ENCODE data around the gene PLAAT3.

Gene PLAAT3

DNA sequence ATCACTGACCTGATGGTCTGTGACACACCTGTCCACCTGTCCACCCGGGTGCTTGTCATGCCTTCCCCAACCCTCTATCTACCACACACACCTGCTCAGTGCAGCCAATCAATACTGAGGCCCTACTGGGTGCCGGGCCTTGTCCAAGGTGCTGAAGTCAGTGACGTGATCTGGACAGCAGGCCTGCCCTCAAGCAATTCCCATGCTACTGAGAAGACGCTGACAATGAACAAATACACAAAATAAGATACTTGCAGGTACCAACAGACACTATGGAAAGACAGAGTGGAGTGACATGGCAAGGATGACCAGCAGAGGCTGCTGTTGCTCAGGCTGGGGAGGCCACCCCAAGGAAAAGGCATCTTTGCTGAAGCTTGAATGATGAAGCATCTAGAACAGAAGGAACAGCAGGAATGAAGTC, 21.2 kb downstream of the PLAAT3 start:
- H4K20me1 ChIP-seq (ENCODE audit: insufficient read depth, low read length): no peaks in the 10 kb centered on the region
- no peak overlapping the region for H3K4me3 ChIP-seq (ENCODE audit: low read depth, low read length, poor library complexity, severe bottlenecking)
- H3K4me1 ChIP-seq (ENCODE audit: insufficient read depth, low read length, severe bottlenecking): no peaks in the 10 kb centered on the region
- H3K79me2 ChIP-seq (ENCODE audit: insufficient read depth, low read length): no peaks in the 10 kb centered on the region
- no peaks in the 10 kb centered on the region for H3K9me3 ChIP-seq (ENCODE audit: low read length)
- no peaks in the 10 kb centered on the region for H3K9me2 ChIP-seq (ENCODE audit: low read depth, low read length)
- no peaks in the 10 kb centered on the region for H3K36me3 ChIP-seq (ENCODE audit: insufficient read depth, low read length)
- TF ChIP-seq EZH2 (IDR thresholded peaks at IDR 0.05; ENCODE audit: borderline replicate concordance, low read length): no peak
- TF ChIP-seq, protein P1, sequence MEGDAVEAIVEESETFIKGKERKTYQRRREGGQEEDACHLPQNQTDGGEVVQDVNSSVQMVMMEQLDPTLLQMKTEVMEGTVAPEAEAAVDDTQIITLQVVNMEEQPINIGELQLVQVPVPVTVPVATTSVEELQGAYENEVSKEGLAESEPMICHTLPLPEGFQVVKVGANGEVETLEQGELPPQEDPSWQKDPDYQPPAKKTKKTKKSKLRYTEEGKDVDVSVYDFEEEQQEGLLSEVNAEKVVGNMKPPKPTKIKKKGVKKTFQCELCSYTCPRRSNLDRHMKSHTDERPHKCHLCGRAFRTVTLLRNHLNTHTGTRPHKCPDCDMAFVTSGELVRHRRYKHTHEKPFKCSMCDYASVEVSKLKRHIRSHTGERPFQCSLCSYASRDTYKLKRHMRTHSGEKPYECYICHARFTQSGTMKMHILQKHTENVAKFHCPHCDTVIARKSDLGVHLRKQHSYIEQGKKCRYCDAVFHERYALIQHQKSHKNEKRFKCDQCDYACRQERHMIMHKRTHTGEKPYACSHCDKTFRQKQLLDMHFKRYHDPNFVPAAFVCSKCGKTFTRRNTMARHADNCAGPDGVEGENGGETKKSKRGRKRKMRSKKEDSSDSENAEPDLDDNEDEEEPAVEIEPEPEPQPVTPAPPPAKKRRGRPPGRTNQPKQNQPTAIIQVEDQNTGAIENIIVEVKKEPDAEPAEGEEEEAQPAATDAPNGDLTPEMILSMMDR (IDR thresholded peaks at IDR 0.05; ENCODE audit: low read length): peak; percentile 54
- no peak overlapping the region for H3K9ac ChIP-seq (ENCODE audit: low read length)
- no peaks in the 10 kb centered on the region for H3F3A ChIP-seq (ENCODE audit: insufficient read depth, low read length)
- no peak overlapping the region for H3K4me2 ChIP-seq (ENCODE audit: low read length)
- no peak overlapping the region for H3K27ac ChIP-seq (ENCODE audit: low read depth, low read length, poor library complexity, severe bottlenecking)
- no peak overlapping the region for H2AFZ ChIP-seq (ENCODE audit: low read length)
- H3K27me3 ChIP-seq (ENCODE audit: insufficient read depth, low read length): no peaks in the 10 kb centered on the region

DNA sequence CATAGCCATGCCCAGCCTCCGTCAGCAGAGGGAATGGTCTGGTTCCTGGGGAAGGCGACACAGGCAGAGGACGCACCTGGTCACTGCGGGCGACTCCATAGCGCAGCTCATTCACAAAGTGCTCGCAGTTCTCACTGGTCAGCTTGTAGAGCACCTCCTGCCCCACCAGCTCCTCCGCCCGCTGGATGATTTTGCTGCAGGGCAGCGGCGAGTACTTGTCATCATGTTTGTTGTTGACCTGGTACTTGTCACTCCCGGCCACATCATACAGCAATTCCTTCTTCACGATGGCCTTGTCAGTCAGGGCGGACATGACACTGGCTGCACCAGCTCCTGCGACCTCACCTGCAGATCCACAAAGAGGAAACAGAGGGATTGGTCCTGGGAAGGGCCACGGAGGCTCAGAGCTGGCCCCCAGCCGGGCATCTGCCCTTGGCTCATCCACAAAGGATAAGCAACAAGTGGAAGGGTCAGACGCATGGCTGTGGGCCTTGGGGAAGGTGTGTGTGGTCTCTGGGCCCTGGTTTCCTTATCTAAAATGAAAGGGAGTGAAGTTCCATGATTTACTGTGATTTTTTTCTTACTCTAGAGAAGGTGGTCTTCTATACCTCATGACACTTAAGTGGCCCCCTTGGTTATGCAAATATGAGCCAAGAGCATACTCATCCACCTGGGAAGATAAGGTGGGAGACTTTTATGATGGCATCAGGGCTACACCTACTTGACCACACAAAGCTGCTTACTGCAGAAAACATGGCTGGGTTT, 24.0 kb downstream of the PLAAT3 start:
- Histone ChIP-seq H3K4me1 (ENCODE audit: insufficient read depth, low read length, severe bottlenecking) (no peaks in the 10 kb centered on the region), H4K20me1 (ENCODE audit: insufficient read depth, low read length) (no peaks in the 10 kb centered on the region), H3K9me2 (ENCODE audit: low read depth, low read length) (no peaks in the 10 kb centered on the region)

DNA sequence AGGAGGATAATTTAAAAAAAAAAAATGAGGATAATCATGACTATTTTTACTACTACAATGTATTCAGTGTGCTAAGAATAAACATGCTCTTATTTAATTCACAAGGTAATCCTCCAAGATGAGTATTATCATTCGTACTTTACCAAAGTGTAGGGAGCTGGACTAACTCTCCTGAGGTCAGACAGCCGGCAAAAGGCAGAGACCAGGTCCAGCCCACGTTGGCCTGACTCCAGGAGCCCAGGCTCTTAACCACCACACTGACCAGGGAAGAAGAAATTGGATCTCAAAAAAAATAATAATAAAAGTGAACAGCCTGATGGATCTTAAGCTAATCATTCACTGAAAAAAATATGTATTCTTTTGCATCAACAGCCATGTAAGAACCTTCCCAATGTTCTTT, 25.2 kb downstream of the PLAAT3 start:
- no peak overlapping the region for H3K9ac ChIP-seq (ENCODE audit: low read length)

More for the DNA sequence above, 24.0 kb downstream of the PLAAT3 start:
- Histone ChIP-seq H3F3A (ENCODE audit: insufficient read depth, low read length) (no peaks in the 10 kb centered on the region), H2AFZ (ENCODE audit: low read length) (no peak overlapping the region), H3K9me3 (ENCODE audit: low read length) (no peaks in the 10 kb centered on the region), H3K27me3 (ENCODE audit: insufficient read depth, low read length) (no peaks in the 10 kb centered on the region), H3K4me3 (ENCODE audit: low read depth, low read length, poor library complexity, severe bottlenecking) (no peak overlapping the region), H3K27ac (ENCODE audit: low read depth, low read length, poor library complexity, severe bottlenecking) (no peak overlapping the region), H3K9ac (ENCODE audit: low read length) (no peak overlapping the region), H3K79me2 (ENCODE audit: insufficient read depth, low read length) (no peaks in the 10 kb centered on the region), H3K4me2 (ENCODE audit: low read length) (no peak overlapping the region), H3K36me3 (ENCODE audit: insufficient read depth, low read length) (no peaks in the 10 kb centered on the region)
- TF ChIP-seq, protein P1 (IDR thresholded peaks at IDR 0.05; ENCODE audit: low read length): no peak
- TF ChIP-seq EZH2 (IDR thresholded peaks at IDR 0.05; ENCODE audit: borderline replicate concordance, low read length): no peak

More for the DNA sequence above, 25.2 kb downstream of the PLAAT3 start:
- Histone ChIP-seq H4K20me1 (ENCODE audit: insufficient read depth, low read length) (no peaks in the 10 kb centered on the region), H3K27me3 (ENCODE audit: insufficient read depth, low read length) (no peaks in the 10 kb centered on the region), H3K79me2 (ENCODE audit: insufficient read depth, low read length) (no peaks in the 10 kb centered on the region), H3F3A (ENCODE audit: insufficient read depth, low read length) (no peaks in the 10 kb centered on the region), H3K4me2 (ENCODE audit: low read length) (no peak overlapping the region), H3K36me3 (ENCODE audit: insufficient read depth, low read length) (no peaks in the 10 kb centered on the region), H3K4me1 (ENCODE audit: insufficient read depth, low read length, severe bottlenecking) (no peaks in the 10 kb centered on the region), H3K4me3 (ENCODE audit: low read depth, low read length, poor library complexity, severe bottlenecking) (no peak overlapping the region), H3K9me3 (ENCODE audit: low read length) (no peaks in the 10 kb centered on the region), H3K9me2 (ENCODE audit: low read depth, low read length) (no peaks in the 10 kb centered on the region), H3K27ac (ENCODE audit: low read depth, low read length, poor library complexity, severe bottlenecking) (no peak overlapping the region), H2AFZ (ENCODE audit: low read length) (no peak overlapping the region)
- no peak for TF ChIP-seq EZH2 (IDR thresholded peaks at IDR 0.05; ENCODE audit: borderline replicate concordance, low read length)
- TF ChIP-seq, protein P1 (IDR thresholded peaks at IDR 0.05; ENCODE audit: low read length): no peak
